ENCODE data around the gene TTLL6.
A peak's percentile ranks its signal among the peaks of the same experiment; 100 is the strongest.
"Not testable (repeated sequence)": the region's sequence is repeated elsewhere in the genome, so short reads cannot be mapped to it uniquely, and the experiment has no call there.

TTLL6 gene

GRCh38 chr17:48816774-48817590, at the start of gene TTLL6:
Gene TTLL6 (minus strand): TSS chr17:48817229. CDS start chr17:48817072, 157 bp downstream.
- peak; percentile 74 for DNase-seq

DNA sequence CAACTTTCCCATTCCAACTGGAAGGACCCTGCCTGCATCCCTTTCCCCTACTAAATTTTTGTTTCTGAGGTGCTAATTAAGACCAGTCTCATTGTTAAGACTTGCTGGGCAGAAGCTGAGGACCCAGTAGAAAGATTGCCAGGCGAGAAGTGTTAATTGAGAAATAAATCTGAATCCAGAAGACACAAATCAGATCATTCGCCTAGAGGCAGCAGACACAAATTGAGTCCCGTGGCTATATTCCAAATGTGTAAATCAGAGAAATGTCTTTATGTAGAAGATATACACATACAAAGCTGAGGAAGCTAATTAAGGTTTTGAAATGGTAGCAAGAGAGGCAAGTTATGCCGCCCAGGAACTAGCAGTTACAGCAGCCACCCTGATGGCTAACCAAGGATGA, 43.4 kb upstream of the TTLL6 start:
- no peak for DNase-seq

DNA sequence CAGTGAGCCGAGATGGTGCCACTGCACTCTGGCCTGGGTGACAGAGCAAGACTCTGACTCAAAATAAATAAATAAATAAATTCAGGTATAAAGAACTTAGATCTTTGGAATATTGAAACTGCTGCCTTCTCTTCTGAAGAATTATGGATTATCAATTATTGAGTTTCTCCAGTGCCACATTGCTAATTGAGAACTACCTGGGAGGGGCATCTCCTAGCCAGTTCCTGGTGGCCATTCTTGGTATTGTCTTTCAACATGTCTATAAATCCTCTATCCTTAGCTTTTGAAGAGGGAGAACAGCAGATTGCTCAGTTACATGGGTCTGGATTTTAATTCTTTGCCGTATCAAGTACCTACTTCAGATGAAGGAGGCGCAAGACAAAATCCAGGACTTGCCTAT, 43.0 kb upstream of the TTLL6 start:
- DNase-seq: no peak

DNA sequence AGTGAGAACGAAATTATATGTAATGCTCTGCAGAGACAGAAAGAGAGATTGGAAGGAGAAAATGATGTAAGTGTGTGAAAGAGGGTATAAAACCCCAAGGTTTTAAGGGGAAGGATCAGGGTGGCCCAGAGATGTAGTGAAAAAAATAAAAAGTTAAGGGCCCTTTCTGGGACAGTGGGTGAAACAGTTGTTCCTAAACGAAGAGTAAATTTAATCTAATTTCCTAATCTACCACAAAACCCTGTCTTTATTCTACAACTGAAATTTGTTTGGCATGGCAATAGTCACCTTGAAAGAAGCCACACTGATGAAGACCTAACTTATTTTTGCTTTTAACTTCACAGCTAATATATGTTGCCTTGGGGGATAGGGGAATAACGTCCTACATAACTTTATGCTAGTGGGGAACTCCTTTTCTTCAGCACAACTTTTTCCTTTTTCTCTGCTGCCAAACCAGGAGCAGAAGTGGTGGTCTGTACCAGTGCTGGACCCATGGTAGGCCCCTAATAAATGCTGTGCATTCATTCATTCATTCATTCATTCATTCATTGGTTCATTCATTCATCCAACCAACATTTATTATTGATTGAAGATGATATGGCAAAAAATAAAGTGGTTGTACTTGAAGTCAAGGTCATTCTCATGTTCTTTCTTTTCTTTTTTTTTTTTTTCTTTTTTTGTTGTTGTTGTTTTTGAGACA, 39.2 kb upstream of the TTLL6 start:
- no peak for DNase-seq

DNA sequence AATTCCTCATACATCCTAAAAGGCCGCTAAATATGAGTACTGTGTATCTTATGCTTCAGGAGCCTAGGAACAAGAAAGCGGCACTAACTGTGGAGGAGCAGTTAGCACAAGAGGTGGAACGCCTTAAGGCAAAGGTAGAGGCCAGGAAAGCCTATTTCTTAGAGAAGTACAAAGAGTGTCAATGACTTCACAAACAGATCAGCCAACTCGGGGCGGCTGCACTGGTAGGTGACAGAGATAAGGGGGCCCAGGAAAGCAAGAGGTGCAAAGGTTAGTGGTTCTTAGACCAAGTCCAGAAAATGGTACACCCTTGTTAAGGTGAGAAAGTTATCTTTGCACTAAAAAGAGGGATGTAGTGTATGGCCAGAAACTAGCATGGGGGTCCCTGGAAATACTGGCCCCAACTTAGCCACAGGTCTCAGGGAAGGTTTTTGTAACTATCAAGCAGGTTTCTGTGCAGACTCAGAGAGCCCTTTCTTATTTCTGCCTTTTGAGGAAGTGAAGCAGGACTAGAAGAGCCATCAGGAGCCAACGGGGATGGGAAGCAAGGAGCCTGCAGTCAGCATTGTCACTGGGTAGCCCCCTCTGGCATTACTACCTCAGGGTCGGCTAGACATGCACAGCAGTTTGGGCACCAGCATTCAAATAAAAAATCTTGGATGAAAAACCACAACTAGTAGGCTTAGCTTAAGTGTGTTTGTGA, 37.9 kb upstream of the TTLL6 start:
- no peak for DNase-seq

DNA sequence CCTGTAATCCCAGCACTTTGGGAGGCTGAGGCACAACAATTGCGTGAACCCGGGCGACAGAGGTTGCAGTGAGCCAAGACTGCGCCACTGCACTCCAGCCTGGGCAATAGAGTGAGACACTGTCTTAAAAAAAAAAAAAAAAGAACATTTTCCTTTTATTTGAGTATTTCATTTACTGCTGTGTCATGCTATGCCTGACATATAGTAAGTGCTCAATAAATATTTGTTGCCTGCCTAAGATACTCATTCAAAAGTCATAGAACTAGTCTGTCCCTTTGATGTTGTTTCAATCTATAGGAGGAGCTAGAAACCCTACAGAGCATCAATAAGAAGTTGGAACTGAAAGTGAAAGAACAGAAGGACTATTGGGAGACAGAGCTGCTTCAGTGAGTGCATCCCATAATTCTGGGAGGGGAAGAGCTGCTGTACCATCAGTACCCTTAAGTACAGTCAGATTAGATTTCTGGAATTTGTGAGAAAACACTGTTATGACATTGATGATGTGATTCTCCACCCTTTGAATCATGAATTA, 33.8 kb upstream of the TTLL6 start:
- peak; percentile 3 for DNase-seq

DNA sequence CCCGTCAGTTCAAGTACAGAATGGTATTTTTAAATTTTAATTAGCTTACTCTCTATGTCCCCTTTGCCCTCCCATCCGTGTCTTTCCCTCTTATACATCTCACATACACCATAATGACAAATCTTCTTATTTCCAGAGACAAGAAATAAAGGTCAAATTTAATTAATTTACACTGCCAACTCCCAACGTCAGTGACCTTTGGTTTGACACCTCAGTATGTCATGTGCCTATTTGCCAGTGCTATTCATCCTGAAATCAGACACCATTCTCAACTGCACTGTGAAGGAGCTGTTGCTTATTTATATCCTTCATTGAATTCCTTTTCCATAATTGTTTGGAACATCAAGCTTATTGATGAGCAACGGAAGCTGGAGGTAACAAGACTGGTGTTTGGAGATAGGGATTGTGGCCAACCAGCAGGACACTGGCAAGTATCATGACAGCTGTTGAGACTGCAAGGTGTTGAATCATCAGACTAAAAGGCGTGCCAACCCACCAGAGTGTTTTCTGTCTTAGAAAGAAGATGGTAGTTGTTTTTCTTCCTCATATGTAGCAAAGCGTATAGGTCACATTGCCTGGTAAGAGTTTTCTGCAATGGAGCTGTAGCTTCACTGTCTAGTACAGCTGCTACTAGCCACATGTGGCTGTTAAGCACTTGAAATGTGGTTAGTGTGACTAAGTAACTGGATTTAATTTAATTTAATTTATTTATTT, 26.3 kb upstream of the TTLL6 start:
- no peak for DNase-seq

- DNase-seq: no peak
These were observed 25.7 kb upstream of the TTLL6 start for GRCh38 chr17:48842746-48843145.

- peak; percentile 60 for DNase-seq
These were observed 24.4 kb upstream of the TTLL6 start for GRCh38 chr17:48841395-48841831.

DNA sequence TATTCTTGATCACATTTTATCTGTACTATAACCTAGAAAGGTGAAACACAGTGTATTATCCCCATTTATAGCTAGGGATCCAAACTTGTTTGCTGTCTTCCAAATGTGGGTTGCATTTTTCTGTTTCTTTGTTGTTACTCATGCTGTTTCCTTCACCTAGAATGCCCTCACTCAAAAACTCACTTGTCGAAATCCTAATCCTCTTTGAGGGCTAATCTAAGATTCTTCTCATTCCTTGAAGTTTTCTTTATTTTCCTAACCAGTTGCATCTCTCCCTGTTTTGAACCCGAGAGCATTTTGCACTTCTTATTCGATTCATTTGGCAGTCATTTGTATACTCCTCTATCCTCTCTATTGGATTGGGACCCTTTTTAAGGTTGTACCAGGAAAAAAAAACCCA, 23.4 kb upstream of the TTLL6 start:
- no peak for DNase-seq

DNA sequence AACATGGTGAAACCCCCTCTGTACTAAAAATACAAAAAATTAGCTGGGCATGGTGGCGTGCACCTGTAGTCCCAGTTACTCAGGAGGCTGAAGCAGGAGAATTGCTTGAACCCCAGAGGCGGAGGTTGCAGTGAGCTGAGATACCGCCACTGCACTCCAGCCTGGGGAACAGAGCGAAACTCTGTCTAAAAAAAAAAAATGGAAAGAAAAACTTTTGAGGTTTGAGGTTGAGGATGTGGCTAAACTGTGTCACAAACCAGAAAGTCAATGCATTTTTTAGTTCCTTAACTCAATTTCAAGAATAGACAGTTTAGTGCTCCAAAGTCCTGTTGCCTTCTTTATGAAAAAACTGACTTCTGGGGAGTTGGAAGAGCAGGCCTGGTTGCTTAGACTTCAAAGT, 20.4 kb upstream of the TTLL6 start:
- peak; percentile 30 for DNase-seq

- no peak for DNase-seq
These were observed 18.9 kb upstream of the TTLL6 start for GRCh38 chr17:48835971-48836370.

DNA sequence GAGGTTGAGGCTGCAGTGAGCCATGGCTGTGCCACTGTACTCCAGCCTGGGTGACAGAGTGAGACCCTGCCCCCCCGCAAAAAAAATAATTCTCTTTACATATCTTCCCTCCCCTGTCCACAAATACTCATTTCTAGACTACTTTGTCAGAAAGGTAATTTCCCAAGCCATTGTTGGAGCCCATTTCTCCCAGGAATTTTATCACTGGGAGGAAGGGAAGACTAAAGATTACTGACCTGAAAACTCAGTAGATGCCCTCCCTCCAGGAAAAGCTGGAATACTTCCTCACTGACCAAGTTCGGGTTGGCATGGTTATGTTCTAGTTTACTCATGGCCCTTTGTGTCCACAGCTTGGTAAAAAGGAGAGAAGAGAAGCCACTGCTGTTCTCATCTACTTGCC, 17.9 kb upstream of the TTLL6 start:
- no peak for DNase-seq

- DNase-seq: no peak
These were observed 14.5 kb upstream of the TTLL6 start for GRCh38 chr17:48831549-48831883.

GRCh38 chr17:48830840-48831548, 14.0 kb upstream of the TTLL6 start, which contains the start of gene CALCOCO2:
Gene CALCOCO2 (plus strand): TSS chr17:48831035. CDS start chr17:48841708, 10,673 bp downstream.
- DNase-seq: peak; percentile 84

DNA sequence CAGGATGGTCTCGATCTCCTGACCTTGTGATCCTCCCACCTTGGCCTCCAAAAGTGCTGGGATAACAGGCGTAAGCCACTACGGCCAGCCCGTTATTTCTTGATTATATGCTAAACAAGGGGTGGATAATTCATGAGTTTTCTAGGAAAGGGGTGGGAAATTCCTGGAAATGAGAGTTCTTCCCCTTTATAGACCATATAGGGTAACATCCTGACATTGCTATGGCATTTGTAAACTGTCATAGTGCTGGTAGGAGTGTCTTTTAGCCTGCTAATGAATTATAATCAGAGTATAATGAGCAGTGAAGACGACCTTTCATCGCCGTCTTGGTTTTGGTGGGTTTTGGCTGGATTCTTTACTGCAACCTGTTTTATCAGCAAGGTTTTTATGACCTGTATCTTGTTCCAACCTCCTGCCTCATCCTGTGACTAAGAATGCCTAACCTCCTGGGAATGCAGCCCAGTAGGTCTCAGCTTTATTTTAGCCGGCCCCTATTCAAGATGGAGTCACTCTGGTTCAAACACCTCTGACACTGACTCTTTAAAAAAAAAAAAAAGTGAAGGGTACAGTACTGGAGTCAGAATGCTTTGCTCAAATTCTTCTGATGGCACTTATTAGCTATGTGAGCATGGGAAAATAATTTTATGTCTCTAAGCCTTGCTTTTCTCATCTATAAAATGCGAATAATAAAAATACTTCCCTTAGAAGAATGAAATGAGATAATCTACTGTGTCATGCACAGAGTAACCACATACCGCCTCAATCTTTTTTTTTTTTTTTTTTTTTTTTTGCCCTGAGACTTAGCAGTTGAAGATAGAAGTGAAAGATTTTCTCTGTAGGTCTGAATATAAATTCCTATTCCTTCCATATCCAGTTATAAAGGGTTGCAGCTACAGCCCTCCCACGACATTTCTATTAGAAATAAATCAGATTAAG, 8.7 kb upstream of the TTLL6 start:
- DNase-seq: no peak

- DNase-seq: not testable (repeated sequence)
These were observed 3.9 kb upstream of the TTLL6 start for GRCh38 chr17:48820936-48821335.

DNA sequence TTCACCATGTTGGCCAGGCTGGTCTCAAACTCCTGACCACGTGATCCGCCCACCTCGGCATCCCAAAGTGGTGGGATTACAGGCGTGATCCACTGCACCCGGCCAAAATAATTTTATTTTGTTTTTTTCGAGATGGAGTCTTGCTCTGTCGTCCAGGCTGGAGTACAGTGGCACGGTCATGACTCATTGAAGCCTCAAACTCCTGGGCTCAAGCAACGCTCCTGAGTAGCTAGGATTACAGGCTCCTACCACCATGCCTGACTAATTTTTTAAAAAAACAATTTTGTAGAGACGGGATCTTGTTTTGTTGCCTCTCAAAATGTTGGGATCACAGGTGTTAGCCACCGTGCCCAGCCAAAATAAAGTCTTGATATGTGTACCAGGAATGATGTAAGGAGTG, 2.4 kb upstream of the TTLL6 start:
- no peak for DNase-seq

DNA sequence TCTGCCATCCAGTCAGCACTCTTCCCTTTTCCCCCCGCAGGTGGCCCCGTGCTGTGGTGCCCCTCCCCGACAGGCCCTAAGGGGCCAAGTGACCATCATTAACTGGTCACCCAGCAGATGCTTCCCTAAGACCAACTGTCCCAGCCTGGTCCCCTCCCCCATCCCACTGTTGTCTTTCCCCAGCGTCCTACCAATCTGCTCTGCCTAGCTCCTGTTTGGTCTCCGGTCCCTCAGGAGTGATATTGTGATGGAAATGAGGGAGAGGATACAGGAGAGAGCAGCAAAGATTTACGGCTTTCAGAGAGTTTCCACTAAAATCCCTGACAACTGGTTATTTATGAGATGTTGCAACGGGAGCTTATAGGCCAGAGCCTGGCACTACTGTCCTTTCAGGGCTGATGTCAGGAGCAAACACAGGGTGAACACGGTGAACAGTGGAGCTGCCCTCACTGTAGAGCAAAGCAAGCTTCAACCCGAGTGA, 1.4 kb upstream of the TTLL6 start:
- no peak for DNase-seq

DNA sequence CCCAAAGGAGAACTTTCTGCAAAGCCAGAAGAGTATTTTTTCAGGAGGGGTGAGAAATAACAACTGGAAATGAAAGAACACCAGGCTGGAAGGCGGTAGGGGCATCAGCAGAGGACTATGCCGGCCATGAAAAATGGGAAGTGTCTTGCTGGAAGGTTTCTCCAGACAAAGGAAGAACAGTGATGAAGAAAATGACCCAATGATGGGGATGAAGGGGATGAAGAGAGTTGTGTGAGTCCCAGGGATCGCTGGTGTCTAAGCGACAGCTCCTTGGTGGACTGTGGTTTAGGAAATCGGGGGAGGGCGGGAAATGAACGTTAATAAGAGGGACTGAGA, 623 bp downstream of the TTLL6 start:
- DNase-seq: no peak

- DNase-seq: no peak
These were observed 1.7 kb downstream of the TTLL6 start for GRCh38 chr17:48815311-48815710.
